ENCODE results near the gene SMIM24. TPM values are rescaled to one million over a fixed set of nuclear protein-coding genes. Genes with fewer than 3 reads are reported as not detected.

The SMIM24 gene
- total RNA-seq, 2 donors from 2014 or later = not detected

- peaks cover 11% of the 10 kb centered on the region for H3K27me3 ChIP-seq (ENCODE audit: control insufficient read depth, insufficient read depth, low read length, poor library complexity, severe bottlenecking)
- H3K27me3 Mint-ChIP-seq (ENCODE audit: insufficient read depth) = peaks cover 6% of the 10 kb centered on the region
- no peak overlapping the region for H3K4me3 ChIP-seq (ENCODE audit: low read length)
- no peak overlapping the region for H3K27ac Mint-ChIP-seq
- TF ChIP-seq CTCF (conservative IDR thresholded peaks at IDR 0.05) = no peak
- no peak overlapping the region for H3K4me3 Mint-ChIP-seq
- H3K4me1 Mint-ChIP-seq = peaks cover 11% of the 10 kb centered on the region
- H3K4me1 ChIP-seq (ENCODE audit: control insufficient read depth, insufficient read depth, low read length) = no peaks in the 10 kb centered on the region
- no peak for DNase-seq
- H3K9me3 Mint-ChIP-seq = no peaks in the 10 kb centered on the region
- no peak overlapping the region for H3K27ac ChIP-seq (ENCODE audit: low read depth, low read length)
- H3K9me3 ChIP-seq (ENCODE audit: control insufficient read depth, low read length) = no peaks in the 10 kb centered on the region
- H3K9ac ChIP-seq (ENCODE audit: extremely low read depth, low read length, poor library complexity, severe bottlenecking) = no peak overlapping the region
- H3K36me3 ChIP-seq (ENCODE audit: control insufficient read depth, insufficient read depth, low read length) = no peaks in the 10 kb centered on the region
- no peaks in the 10 kb centered on the region for H3K36me3 Mint-ChIP-seq (ENCODE audit: low read depth)
- 92 to 100% methylated on average over 1 to 2 of the region's 2 CpGs for WGBS, 2 experiments (ENCODE audit: insufficient coverage in 1 of 2, insufficient read length in 1 of 2)
These were observed 2.4 kb downstream of the SMIM24 start for GRCh38 chr19:3477951-3478350.

GRCh38 chr19:3477506-3477905, 2.8 kb downstream of the SMIM24 start:
- Mint-ChIP-seq H3K36me3 (ENCODE audit: low read depth) (no peaks in the 10 kb centered on the region), H3K9me3 (no peaks in the 10 kb centered on the region), H3K4me3 (no peak overlapping the region), H3K4me1 (peaks cover 11% of the 10 kb centered on the region), H3K27ac (no peak overlapping the region), H3K27me3 (ENCODE audit: insufficient read depth) (peaks cover 6% of the 10 kb centered on the region)
- Histone ChIP-seq H3K27ac (ENCODE audit: low read depth, low read length) (no peak overlapping the region), H3K9me3 (ENCODE audit: control insufficient read depth, low read length) (no peaks in the 10 kb centered on the region), H3K4me3 (ENCODE audit: low read length) (no peak overlapping the region), H3K27me3 (ENCODE audit: control insufficient read depth, insufficient read depth, low read length, poor library complexity, severe bottlenecking) (peaks cover 11% of the 10 kb centered on the region), H3K9ac (ENCODE audit: extremely low read depth, low read length, poor library complexity, severe bottlenecking) (no peak overlapping the region), H3K4me1 (ENCODE audit: control insufficient read depth, insufficient read depth, low read length) (no peaks in the 10 kb centered on the region), H3K36me3 (ENCODE audit: control insufficient read depth, insufficient read depth, low read length) (no peaks in the 10 kb centered on the region)
- no peak for DNase-seq
- TF ChIP-seq CTCF (conservative IDR thresholded peaks at IDR 0.05) = no peak

GRCh38 chr19:3476830-3477229, 3.5 kb downstream of the SMIM24 start:
- Histone ChIP-seq H3K4me1 (ENCODE audit: control insufficient read depth, insufficient read depth, low read length) (no peaks in the 10 kb centered on the region), H3K9me3 (ENCODE audit: control insufficient read depth, low read length) (no peaks in the 10 kb centered on the region), H3K4me3 (ENCODE audit: low read length) (no peak overlapping the region), H3K27ac (ENCODE audit: low read depth, low read length) (no peak overlapping the region), H3K27me3 (ENCODE audit: control insufficient read depth, insufficient read depth, low read length, poor library complexity, severe bottlenecking) (peaks cover 11% of the 10 kb centered on the region), H3K9ac (ENCODE audit: extremely low read depth, low read length, poor library complexity, severe bottlenecking) (no peak overlapping the region), H3K36me3 (ENCODE audit: control insufficient read depth, insufficient read depth, low read length) (no peaks in the 10 kb centered on the region)
- TF ChIP-seq CTCF (conservative IDR thresholded peaks at IDR 0.05) = no peak
- no peaks in the 10 kb centered on the region for H3K36me3 Mint-ChIP-seq (ENCODE audit: low read depth)
- peaks cover 6% of the 10 kb centered on the region for H3K27me3 Mint-ChIP-seq (ENCODE audit: insufficient read depth)
- no peaks in the 10 kb centered on the region for H3K9me3 Mint-ChIP-seq
- H3K27ac Mint-ChIP-seq = no peak overlapping the region
- DNase-seq = no peak
- peaks cover 6% of the 10 kb centered on the region for H3K4me1 Mint-ChIP-seq
- no peak overlapping the region for H3K4me3 Mint-ChIP-seq
- 68% methylated on average over 2 of the region's 2 CpGs; no CpG with 5 or more reads in 1 of the 2 experiments for WGBS, 2 experiments (ENCODE audit: insufficient coverage in 1 of 2, insufficient read length in 1 of 2)
